HEK293 (cell line): ENCODE results near the gene CIPC.

Experiments
- CTCF ChIA-PET: fragments of 350-600 bp; formaldehyde crosslinking; extraction: SDS; loops from one replicate; lab custom pipeline; 2021; ENCODE audit warnings: antibody characterized with exemption; lab: Yijun Ruan, JAX
- POLR2A ChIA-PET: fragments of 300-600 bp; formaldehyde crosslinking; extraction: SDS; loops from one replicate; lab custom pipeline; 2020; ENCODE audit warnings: antibody characterized with exemption, inconsistent platforms; lab: Yijun Ruan, JAX
- H3K27ac ChIP-seq: fragments of 200-500 bp; sonication (Bioruptor generic); 2 replicates; pipeline ENCODE4 v1.5.1; 2014; ENCODE audit warnings: low read depth, low read length, control low read depth, inconsistent platforms; ENCODE audit errors: extremely low read depth
- H3K36me3 ChIP-seq, 2 experiments: fragments of 200-500 bp in 1 of 2; sonication (Bioruptor generic) in 1 of 2; 1 replicate in 1 of 2; 2 replicates in 1 of 2; pipeline ENCODE4 v1.5.1; 2014 to 2017; ENCODE audit warnings: inconsistent platforms in 2 of 2, low read length in 2 of 2; ENCODE audit not compliant: control insufficient read depth in 2 of 2, insufficient read depth in 1 of 2
- H3K4me1 ChIP-seq: fragments of 200-500 bp; sonication (Bioruptor generic); 2 replicates; pipeline ENCODE4 v1.5.1; 2014; ENCODE audit warnings: mild to moderate bottlenecking, low read length, inconsistent platforms; ENCODE audit not compliant: control insufficient read depth, insufficient read depth
- H3K4me3 ChIP-seq: 2 replicates; pipeline ENCODE4 v1.5.1; 2011; ENCODE audit warnings: low read depth, mild to moderate bottlenecking, control low read depth, low read length, moderate library complexity
- H3K9me3 ChIP-seq: fragments of 200-500 bp; sonication (Bioruptor generic); 2 replicates; pipeline ENCODE4 v1.5.1; 2014; ENCODE audit warnings: low read depth, low read length, inconsistent platforms; ENCODE audit not compliant: control insufficient read depth, insufficient read depth
- HOXD13 ChIP-seq: sonication (generic); formaldehyde crosslinking; IDR thresholded peaks from 2 replicates; pipeline ENCODE4 v1.8.0; 2022; ENCODE audit warnings: missing genetic modification reagents, borderline replicate concordance
- KLF1 ChIP-seq: fragments of 450-650 bp; formaldehyde crosslinking; IDR thresholded peaks from 2 replicates; pipeline ENCODE4 v1.5.1; 2016; ENCODE audit warnings: missing biosample characterization, missing genetic modification characterization
- KLF16 ChIP-seq: fragments of 450-650 bp; formaldehyde crosslinking; IDR thresholded peaks from 2 replicates; pipeline ENCODE4 v1.5.1; 2017; ENCODE audit warnings: missing biosample characterization, missing genetic modification characterization
- KLF7 ChIP-seq: fragments of 450-650 bp; formaldehyde crosslinking; IDR thresholded peaks from 2 replicates; pipeline ENCODE4 v1.5.1; 2016; ENCODE audit warnings: missing biosample characterization, missing genetic modification characterization, borderline replicate concordance
- OSR2 ChIP-seq: fragments of 450-650 bp; formaldehyde crosslinking; IDR thresholded peaks from 2 replicates; pipeline ENCODE4 v1.5.1; 2016; ENCODE audit warnings: missing biosample characterization, missing genetic modification characterization
- REPIN1 ChIP-seq: fragments of 450-650 bp; formaldehyde crosslinking; IDR thresholded peaks from 2 replicates; pipeline ENCODE4 v1.5.1; 2017; ENCODE audit warnings: missing biosample characterization, missing genetic modification characterization, low read depth
- SCRT1 ChIP-seq: fragments of 450-650 bp; formaldehyde crosslinking; IDR thresholded peaks from 2 replicates; pipeline ENCODE4 v1.5.1; 2016; ENCODE audit warnings: missing biosample characterization, missing genetic modification characterization, borderline replicate concordance
- TRIM28 ChIP-seq: IDR thresholded peaks from 2 replicates; pipeline ENCODE4 v1.6.1; 2011; ENCODE audit warnings: low read length, control low read depth, borderline replicate concordance
- YY1 ChIP-seq: fragments of 450-650 bp; formaldehyde crosslinking; IDR thresholded peaks from 2 replicates; pipeline ENCODE4 v1.5.1; 2018; ENCODE audit warnings: missing biosample characterization, missing genetic modification characterization
- ZBTB11 ChIP-seq: fragments of 450-650 bp; formaldehyde crosslinking; conservative IDR thresholded peaks from 2 replicates; pipeline ENCODE4 v1.5.1; 2016; ENCODE audit warnings: low read depth, missing biosample characterization, missing genetic modification characterization
- ZBTB17 ChIP-seq: fragments of 450-650 bp; formaldehyde crosslinking; IDR thresholded peaks from 2 replicates; pipeline ENCODE4 v1.5.1; 2016; ENCODE audit warnings: missing biosample characterization, missing genetic modification characterization
- ZBTB20 ChIP-seq: fragments of 450-650 bp; formaldehyde crosslinking; IDR thresholded peaks from 2 replicates; pipeline ENCODE4 v1.5.1; 2016; ENCODE audit warnings: missing biosample characterization, missing genetic modification characterization
- ZBTB8A ChIP-seq: fragments of 450-650 bp; formaldehyde crosslinking; IDR thresholded peaks from 2 replicates; pipeline ENCODE4 v1.5.1; 2016; ENCODE audit warnings: missing biosample characterization, missing genetic modification characterization
- ZNF112 ChIP-seq: fragments of 450-650 bp; formaldehyde crosslinking; IDR thresholded peaks from 2 replicates; pipeline ENCODE4 v1.5.0; 2017; ENCODE audit warnings: missing biosample characterization, missing genetic modification characterization
- ZNF148 ChIP-seq: fragments of 450-650 bp; formaldehyde crosslinking; IDR thresholded peaks from 2 replicates; pipeline ENCODE4 v1.5.0; 2017; ENCODE audit warnings: missing biosample characterization, missing genetic modification characterization, borderline replicate concordance
- ZNF416 ChIP-seq: fragments of 450-650 bp; formaldehyde crosslinking; IDR thresholded peaks from 2 replicates; pipeline ENCODE4 v1.5.1; 2016; ENCODE audit warnings: missing biosample characterization, missing genetic modification characterization
- ZNF610 ChIP-seq: fragments of 450-650 bp; formaldehyde crosslinking; IDR thresholded peaks from 2 replicates; pipeline ENCODE4 v1.5.1; 2016; ENCODE audit warnings: missing biosample characterization, missing genetic modification characterization, borderline replicate concordance
- ZNF701 ChIP-seq: fragments of 450-650 bp; formaldehyde crosslinking; IDR thresholded peaks from 2 replicates; pipeline ENCODE4 v1.5.1; 2016; ENCODE audit warnings: missing biosample characterization, missing genetic modification characterization
- ZNF785 ChIP-seq: fragments of 450-650 bp; formaldehyde crosslinking; IDR thresholded peaks from 2 replicates; pipeline ENCODE4 v1.5.1; 2016; ENCODE audit warnings: missing biosample characterization, missing genetic modification characterization
- ZNF837 ChIP-seq: fragments of 450-650 bp; formaldehyde crosslinking; IDR thresholded peaks from 2 replicates; pipeline ENCODE4 v1.5.1; 2016; ENCODE audit warnings: missing biosample characterization, missing genetic modification characterization
- ZXDB ChIP-seq: fragments of 450-650 bp; formaldehyde crosslinking; IDR thresholded peaks from 2 replicates; pipeline ENCODE4 v1.5.1; 2016; ENCODE audit warnings: missing biosample characterization, missing genetic modification characterization
- TF ChIP-seq, protein P1 (sequence below): fragments of 450-650 bp; IDR thresholded peaks from 2 replicates; pipeline ENCODE4 v1.5.1; 2018; ENCODE audit warnings: missing biosample characterization, missing genetic modification characterization

Gene CIPC

GRCh38 chr14:77091518-77091917, 6.5 kb upstream of the CIPC start (continued):
- TF ChIP-seq HOXD13 (CRISPR knock-in tag), result no peak
- no peak for TF ChIP-seq KLF16 (tag by site-specific recombination)
- no peak for TF ChIP-seq ZNF112
- TF ChIP-seq ZNF837, result no peak
- no peak for TF ChIP-seq ZNF701 (tag by site-specific recombination)
- no peak for TF ChIP-seq ZBTB20
- peak; percentile 47; the same call in 1 of the 2 replicates for TF ChIP-seq TRIM28
- no peak for TF ChIP-seq ZBTB11 (tag by site-specific recombination)
- no peak for TF ChIP-seq KLF7

DNA sequence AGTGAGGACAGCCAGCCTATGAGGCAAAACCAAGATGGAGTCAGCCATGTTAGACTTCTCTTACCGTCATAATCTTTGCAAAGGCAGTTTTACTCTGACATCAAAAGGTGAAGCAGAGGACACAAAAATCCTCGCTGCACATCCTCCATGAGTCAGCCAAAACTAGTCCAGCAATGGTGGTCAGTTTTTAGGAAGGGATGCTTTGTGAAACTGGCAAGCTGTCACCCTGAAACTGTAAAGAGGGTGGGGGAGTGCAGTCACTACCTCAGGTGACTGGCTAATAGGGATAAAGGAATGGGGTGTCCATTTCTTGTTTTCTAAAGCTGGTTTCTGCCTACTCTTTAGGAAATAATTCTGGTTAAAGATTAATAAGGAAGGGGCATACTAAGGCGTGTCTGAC, 5.4 kb upstream of the CIPC start:
- Histone ChIP-seq H3K36me3 (no peaks in the 10 kb centered on the region), H3K9me3 (no peaks in the 10 kb centered on the region), H3K4me3 (no peak overlapping the region), H3K4me1 (0 out of 2 replicates have a peak, but pooled peaks cover 3% of the 10 kb centered on the region), H3K27ac (no peak overlapping the region)
- TF ChIP-seq ZNF148 (no peak), YY1 (tag by site-specific recombination) (no peak), KLF1 (tag by site-specific recombination) (no peak), REPIN1 (tag by site-specific recombination) (no peak), ZNF785 (tag by site-specific recombination) (no peak), ZBTB17 (no peak), ZBTB8A (tag by site-specific recombination) (no peak), ZNF416 (tag by site-specific recombination) (no peak), ZNF610 (no peak), SCRT1 (tag by site-specific recombination) (no peak), OSR2 (no peak), ZXDB (tag by site-specific recombination) (no peak)
- TF ChIP-seq, protein P1, sequence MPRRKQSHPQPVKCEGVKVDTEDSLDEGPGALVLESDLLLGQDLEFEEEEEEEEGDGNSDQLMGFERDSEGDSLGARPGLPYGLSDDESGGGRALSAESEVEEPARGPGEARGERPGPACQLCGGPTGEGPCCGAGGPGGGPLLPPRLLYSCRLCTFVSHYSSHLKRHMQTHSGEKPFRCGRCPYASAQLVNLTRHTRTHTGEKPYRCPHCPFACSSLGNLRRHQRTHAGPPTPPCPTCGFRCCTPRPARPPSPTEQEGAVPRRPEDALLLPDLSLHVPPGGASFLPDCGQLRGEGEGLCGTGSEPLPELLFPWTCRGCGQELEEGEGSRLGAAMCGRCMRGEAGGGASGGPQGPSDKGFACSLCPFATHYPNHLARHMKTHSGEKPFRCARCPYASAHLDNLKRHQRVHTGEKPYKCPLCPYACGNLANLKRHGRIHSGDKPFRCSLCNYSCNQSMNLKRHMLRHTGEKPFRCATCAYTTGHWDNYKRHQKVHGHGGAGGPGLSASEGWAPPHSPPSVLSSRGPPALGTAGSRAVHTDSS, result no peak
- ChIA-PET POLR2A (no interaction called here), CTCF (interaction anchor here (0.7 to 1.1 kb wide), 3 partner anchors 22 to 219 kb away, joined by 3 to 4 read pairs (median 4); no protein-coding TSS in a partner anchor)
